ENCODE results near the gene RIT2.

The RIT2 gene

GRCh38 chr18:43115076-43115921 is at the start of gene RIT2:
RIT2 (minus strand) TSS chr18:43115685.
- DNase-seq: no peak

- no peak for DNase-seq
Measured at GRCh38 chr18:43161528-43161927, 46.0 kb upstream of the RIT2 start.

GRCh38 chr18:43160509-43160908 is 45.0 kb upstream of the RIT2 start:
- DNase-seq: no peak

DNA sequence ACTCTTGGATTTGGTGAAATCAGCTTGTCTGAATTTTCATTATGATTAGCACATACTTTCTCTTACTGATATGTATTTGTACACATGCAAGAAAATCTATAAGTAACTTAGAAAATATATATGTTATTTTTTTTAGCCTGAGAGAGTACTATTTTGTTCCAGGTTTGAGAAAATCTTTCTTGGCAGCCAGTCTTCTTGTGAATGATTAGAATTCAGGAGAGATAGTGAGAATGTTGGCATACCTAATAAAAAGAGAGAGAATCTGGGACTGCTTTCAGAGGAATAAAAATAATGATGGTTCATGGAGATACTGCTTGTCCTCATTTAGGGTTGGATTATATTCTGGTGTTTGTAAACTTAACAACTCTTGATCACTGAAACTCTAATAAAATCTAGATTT is 44.4 kb upstream of the RIT2 start:
- DNase-seq: no peak

DNA sequence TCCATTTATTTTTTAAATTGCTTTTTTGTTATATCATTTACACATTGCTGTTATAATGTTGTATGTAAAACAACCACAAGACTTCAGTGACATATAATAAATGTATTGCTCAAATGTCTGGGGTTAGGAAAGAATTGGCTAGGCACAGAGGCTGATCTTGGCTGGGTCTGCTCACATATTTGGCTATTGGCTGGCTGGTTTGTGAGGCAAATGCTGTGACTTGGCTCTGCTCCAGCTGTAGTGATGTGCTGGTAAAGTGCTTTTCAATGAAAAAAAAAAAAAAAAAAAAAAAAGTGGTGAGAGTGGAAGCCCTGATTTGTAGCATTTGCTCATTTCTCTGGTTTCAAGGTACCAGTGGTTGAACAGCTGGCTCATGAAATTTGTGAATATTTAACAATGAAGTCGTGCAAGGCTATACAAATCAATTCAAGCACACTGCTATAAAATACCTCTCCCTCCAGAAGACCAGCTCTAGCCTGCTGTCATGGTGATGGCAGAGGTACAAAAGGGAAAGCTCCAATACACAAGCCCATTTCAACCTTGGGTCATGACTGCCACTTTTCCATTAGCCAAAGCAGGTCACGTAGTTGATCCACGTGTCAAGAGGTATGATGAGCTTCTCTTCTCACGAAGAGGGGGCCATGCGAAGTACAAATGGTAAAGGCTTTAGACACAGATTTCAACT is 43.7 kb upstream of the RIT2 start:
- no peak for DNase-seq

- DNase-seq: no peak
Measured at GRCh38 chr18:43158381-43158780, 42.9 kb upstream of the RIT2 start.

- no peak for DNase-seq
Measured at GRCh38 chr18:43155842-43156241, 40.4 kb upstream of the RIT2 start.

GRCh38 chr18:43148231-43148630 is 32.7 kb upstream of the RIT2 start:
- no peak for DNase-seq

- DNase-seq: no peak
Measured at GRCh38 chr18:43141208-43141607, 25.7 kb upstream of the RIT2 start.

- no peak for DNase-seq
Measured at GRCh38 chr18:43139288-43139946, 23.9 kb upstream of the RIT2 start.

- DNase-seq: no peak
Measured at GRCh38 chr18:43134876-43135275, 19.4 kb upstream of the RIT2 start.

- no peak for DNase-seq
Measured at GRCh38 chr18:43130716-43131260, 15.3 kb upstream of the RIT2 start.

GRCh38 chr18:43129946-43130524 is 14.6 kb upstream of the RIT2 start:
- DNase-seq: no peak

- DNase-seq: no peak
Measured at GRCh38 chr18:43125471-43125870, 10.0 kb upstream of the RIT2 start.

DNA sequence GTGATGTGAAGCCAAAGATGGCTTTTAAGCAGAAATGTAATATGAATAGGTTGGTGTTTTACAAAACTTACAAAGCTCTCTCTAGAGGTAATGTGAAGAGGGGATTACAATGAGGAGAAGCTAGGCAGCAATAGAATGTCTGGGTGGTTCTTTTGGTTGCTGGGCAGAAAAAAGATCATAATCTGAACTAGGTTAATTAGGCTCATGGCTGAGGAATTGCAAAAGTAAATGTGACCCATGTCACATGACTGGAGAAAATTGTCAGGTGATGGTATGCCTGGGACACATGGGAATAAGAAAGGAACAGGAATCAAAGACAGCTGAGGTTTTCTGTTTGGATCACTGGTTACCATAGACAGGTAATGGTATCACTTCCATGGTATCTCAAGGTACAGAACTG is 7.5 kb upstream of the RIT2 start:
- no peak for DNase-seq

DNA sequence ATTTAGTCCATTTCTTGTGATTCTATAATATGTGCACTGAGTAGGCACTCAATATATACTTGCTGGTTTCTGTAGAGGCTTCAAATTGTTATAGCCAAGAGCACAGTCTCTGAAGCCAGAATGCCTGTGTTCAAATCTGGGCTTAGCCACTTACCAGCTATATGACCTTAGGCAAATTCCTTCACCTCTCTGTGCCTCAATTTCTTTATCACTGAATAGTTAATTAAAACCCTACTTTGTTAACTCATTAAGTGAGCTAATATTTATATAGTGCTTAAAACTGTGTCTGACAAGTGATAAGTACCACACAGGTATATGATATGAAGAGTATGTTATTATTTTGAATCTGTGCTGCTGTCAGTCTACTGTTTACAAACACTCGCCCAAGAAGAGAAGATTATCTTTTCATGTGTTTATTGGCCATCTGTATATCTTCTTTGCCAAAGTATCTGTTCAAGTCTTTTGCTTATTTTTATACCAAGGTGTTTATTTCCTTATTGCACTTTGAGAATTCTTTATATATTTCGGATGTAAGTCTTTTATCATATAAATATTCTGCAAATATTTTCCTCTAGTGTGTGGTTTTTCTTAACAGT is 1.3 kb upstream of the RIT2 start:
- DNase-seq: no peak

DNA sequence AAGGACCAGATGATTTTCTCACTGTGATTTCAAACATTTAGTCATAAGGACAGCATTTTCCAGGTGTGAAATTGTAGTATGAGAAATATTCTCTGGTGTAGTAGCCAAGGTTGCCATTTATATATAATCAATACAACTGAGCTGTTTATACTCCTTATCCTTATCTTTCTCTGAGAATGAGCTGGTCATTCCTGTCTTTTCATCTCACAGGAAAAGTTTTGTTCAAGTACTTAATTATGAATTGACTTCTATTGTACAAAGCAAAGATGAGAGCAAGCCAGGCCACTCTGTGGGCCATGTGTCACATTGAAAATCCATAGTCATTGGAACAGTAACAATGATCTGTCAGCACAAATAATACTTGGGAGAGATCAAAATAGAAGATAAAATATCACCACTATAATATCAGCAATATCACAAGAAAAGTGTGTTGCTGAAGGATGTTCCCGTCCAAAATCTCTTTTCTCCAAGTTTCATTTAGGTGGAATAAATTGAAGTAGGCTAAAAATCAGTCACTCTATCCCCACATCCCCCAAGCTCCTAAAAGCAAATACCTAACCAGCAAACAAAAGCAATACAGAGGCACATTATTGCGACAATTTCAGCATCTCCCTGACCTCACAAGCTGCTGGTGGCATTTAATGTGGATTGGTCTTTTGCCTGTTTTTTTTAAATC is 2.1 kb downstream of the RIT2 start:
- DNase-seq: no peak

- no peak for DNase-seq
Measured at GRCh38 chr18:43108882-43109281, 6.6 kb downstream of the RIT2 start.

DNA sequence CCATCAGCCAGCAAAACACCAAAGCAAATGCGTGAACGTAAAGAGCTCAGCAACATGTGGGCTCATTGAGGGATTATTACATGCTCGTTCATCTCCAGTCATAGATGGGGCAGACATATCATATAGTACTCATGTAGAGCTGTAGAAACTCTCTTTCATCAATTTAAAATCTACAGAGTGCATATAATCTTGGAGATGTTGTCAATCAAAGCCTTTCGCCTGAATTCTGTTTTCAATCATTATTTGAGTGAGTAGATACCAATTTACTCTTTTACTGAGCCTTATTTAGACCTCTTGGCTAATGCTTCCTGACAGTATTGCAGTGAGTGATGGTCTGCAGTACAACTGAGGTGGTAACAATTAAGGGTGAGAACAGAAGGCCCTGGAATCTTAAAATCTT is 7.0 kb downstream of the RIT2 start:
- DNase-seq: no peak

- DNase-seq: no peak
Measured at GRCh38 chr18:43093646-43094045, 21.8 kb downstream of the RIT2 start.

- no peak for DNase-seq
Measured at GRCh38 chr18:43092539-43092938, 22.9 kb downstream of the RIT2 start.

GRCh38 chr18:43081396-43081795 is 34.1 kb downstream of the RIT2 start:
- DNase-seq: no peak

Measured in CD4-positive, alpha-beta T cell treated with Interferon alpha-2 for 1 hour (primary cell).